Ecto neural progenitor cell (in vitro differentiated cells): ENCODE results near the gene LHFPL6.
"Not testable (repeated sequence)": the region's sequence is repeated elsewhere in the genome, so short reads cannot be mapped to it uniquely, and the experiment has no call there.

Experiments
- DNase-seq: peaks from one replicate; pipeline ENCODE4 v3.0.0-alpha.2; 2018; ENCODE audit warnings: low spot score

The LHFPL6 gene

GRCh38 chr13:39341251-39341650, 261.7 kb downstream of the LHFPL6 start:
- no peak for DNase-seq

- not testable (repeated sequence) for DNase-seq
Observed at GRCh38 chr13:39338114-39338513, 264.9 kb downstream of the LHFPL6 start.

- DNase-seq = no peak
Observed at GRCh38 chr13:39336937-39337336, 266.1 kb downstream of the LHFPL6 start.

GRCh38 chr13:39336207-39336606, 266.8 kb downstream of the LHFPL6 start:
- DNase-seq = no peak

GRCh38 chr13:39335721-39336120, 267.3 kb downstream of the LHFPL6 start:
- DNase-seq = no peak

GRCh38 chr13:39330504-39330903, 272.5 kb downstream of the LHFPL6 start:
- no peak for DNase-seq

- DNase-seq = no peak
Observed at GRCh38 chr13:39329182-39329639, 273.8 kb downstream of the LHFPL6 start.

GRCh38 chr13:39327172-39327479, 275.9 kb downstream of the LHFPL6 start:
- DNase-seq = no peak

- no peak for DNase-seq
Observed at GRCh38 chr13:39326469-39327171, 276.4 kb downstream of the LHFPL6 start.

- no peak for DNase-seq
Observed at GRCh38 chr13:39324806-39325311, 278.1 kb downstream of the LHFPL6 start.

GRCh38 chr13:39322836-39323585, 280.0 kb downstream of the LHFPL6 start:
- no peak for DNase-seq

- DNase-seq = no peak
Observed at GRCh38 chr13:39321574-39321973, 281.4 kb downstream of the LHFPL6 start.

- DNase-seq = no peak
Observed at GRCh38 chr13:39318161-39318560, 284.8 kb downstream of the LHFPL6 start.

GRCh38 chr13:39317291-39317690, 285.7 kb downstream of the LHFPL6 start:
- no peak for DNase-seq

GRCh38 chr13:39315796-39316195, 287.2 kb downstream of the LHFPL6 start:
- DNase-seq = no peak

GRCh38 chr13:39313721-39314120, 289.3 kb downstream of the LHFPL6 start:
- DNase-seq = no peak

- DNase-seq = no peak
Observed at GRCh38 chr13:39312596-39312995, 290.4 kb downstream of the LHFPL6 start.

GRCh38 chr13:39311619-39312018, 291.4 kb downstream of the LHFPL6 start:
- DNase-seq = no peak

- DNase-seq = no peak
Observed at GRCh38 chr13:39310961-39311360, 292.0 kb downstream of the LHFPL6 start.

- no peak for DNase-seq
Observed at GRCh38 chr13:39306639-39307589, 296.1 kb downstream of the LHFPL6 start.

- no peak for DNase-seq
Observed at GRCh38 chr13:39302820-39303219, 300.2 kb downstream of the LHFPL6 start.

- DNase-seq = no peak
Observed at GRCh38 chr13:39298951-39299350, 304.0 kb downstream of the LHFPL6 start.
